Measurements from ENCODE around the gene F2. TPM values are rescaled to one million over a fixed set of nuclear protein-coding genes. Genes with fewer than 3 reads are reported as not detected.
"Not testable (repeated sequence)": the region's sequence is repeated elsewhere in the genome, so short reads cannot be mapped to it uniquely, and the experiment has no call there.

Gene F2
- total RNA-seq, 1 donor from 2014 or later, result not detected

DNA sequence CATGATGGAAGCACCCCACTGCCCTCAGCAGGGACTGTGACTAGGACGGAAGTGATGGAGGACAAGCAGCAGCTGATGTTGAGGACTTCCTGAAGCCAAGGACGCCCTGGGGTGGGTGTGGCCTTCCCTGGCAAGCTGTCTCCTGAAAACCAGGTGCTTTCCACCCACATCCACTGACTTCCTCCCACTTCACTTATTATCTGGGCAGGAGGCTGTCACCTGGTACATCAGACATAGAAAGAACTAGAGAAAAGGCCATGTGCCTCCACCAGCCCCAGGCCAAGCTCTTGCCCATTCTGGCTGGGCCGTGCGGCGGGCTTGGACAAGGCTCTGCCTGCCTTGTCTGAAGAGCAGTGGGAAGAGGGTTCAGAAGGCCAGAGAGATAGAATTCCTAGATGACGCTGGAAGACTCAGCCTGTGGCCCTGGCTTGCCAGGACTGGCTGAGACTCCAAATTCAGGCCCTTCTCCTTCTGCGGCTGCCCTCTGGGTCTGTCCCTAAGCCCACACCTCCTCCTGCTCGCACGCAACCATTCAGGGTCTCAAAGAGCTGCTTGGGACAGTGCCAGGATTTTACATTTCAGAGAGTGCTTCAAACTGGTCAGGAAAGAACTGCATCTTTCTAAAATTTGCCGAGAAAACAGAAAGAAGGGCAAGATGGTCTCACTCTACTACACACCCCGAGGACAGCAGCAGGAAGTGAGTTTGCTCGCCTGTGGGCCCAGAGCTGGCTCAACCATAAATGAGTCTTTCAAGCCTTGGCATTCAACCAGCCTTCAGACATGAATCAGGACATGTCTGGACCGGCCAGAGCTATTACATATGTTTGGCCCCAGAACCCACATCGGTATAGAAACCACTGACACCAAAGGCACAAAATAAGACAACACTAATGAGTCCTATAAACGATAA is 31.9 kb upstream of the F2 start:
- DNase-seq, result no peak

DNA sequence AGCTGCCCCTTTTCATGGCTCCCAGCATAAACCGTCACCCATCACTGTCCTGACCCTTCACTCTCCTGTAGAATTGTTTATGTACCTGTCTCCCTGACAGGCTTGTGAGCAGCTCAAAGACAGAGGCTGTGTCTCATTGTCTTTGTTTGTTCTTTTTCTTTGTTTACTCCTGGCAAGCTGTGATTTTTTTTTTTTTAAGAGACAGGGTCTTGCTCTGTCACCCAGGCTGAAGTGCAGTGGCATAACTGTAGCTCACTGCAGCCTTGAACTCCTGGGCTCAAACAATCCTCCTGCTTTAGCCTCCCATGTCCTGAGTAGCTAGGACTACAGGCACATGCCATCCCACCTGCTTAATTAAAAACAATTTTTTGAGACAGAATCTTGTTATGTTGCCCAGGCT is 28.3 kb upstream of the F2 start:
- DNase-seq, result no peak

GRCh38 chr11:46692450-46692849 is 26.6 kb upstream of the F2 start:
- DNase-seq, result no peak

GRCh38 chr11:46693597-46694012 is 25.4 kb upstream of the F2 start:
- DNase-seq, result no peak

DNA sequence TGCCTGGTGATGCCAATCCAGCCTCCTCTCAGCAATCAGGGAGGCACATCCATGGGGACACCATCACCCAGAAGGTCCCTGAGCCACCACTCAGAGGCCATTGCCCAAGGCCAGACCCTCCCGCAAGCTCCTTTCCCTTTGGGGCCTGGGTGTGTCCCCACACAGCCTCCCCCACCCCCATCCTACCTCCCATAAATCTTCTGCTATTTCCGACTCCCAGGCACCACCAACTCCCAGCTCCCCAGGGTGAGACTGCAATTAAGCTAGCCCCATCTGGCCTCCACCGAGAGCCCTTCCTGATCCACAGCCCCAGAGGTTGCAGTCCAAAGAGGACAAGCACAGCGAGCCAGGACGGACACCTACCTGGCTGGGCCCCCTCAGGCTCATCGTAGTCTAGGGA is 24.9 kb upstream of the F2 start:
- no peak for DNase-seq

GRCh38 chr11:46694607-46695006 is 24.4 kb upstream of the F2 start:
- no peak for DNase-seq

DNA sequence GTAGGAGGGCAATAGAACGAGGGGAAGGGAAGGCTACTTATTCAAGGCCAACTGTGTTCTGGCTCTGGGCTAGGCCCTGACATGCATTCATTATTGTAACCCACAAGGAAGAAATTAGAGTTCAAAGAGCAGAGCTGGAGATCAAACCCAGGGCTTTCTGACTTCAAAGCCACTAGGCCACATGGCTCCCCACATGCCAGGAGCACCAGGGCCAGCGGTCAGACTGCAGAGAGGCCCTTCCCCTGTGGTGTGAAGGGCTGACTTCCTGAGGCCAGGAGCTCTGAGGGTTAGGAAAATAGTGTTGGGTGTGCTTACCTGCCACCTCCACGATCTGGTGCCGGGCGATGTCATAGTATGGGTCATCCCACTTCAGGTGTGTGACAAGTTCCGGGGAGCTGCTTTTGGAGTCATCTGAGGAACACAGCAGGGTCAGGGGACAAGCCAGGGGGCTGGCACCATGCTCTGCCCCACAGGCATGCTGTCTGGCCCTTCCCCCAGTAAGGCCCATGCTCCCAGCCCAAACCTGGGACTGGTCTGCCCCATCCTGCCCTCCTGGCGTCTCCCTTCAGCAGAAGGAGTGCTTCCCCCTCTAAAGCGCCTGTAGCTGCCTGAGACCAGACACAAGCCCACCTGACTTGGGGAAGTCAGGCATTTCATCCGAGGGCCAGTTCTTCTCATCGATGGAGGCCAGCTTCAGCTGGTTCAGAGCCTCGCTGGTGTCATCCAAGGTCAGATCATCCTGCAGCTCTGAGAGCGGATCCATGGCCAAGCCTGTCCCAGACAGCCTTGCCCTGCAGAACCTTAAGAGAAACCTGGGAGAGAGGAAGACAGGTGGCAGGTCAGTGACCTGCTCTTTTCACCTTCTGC is 23.4 kb upstream of the F2 start:
- no peak for DNase-seq

DNA sequence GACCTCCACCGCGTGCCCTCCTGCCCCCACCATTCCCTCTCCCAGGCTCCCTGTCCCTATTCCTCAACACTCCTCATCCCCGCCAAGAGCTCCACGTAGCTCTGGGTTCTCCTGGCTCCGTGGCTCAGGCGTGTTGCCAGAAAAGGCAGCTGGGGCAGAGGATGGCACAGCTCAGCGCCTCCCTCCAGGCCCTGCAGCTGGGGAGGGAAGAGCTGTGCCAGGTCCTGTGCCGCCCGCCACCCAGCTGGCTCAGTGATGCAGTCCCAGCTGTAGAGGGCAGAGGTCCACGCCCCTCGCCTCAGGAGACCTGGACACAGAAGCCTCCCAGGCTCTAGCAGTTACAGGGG is 22.8 kb upstream of the F2 start:
- no peak for DNase-seq

GRCh38 chr11:46697303-46697702 is 21.7 kb upstream of the F2 start:
- DNase-seq, result no peak

DNA sequence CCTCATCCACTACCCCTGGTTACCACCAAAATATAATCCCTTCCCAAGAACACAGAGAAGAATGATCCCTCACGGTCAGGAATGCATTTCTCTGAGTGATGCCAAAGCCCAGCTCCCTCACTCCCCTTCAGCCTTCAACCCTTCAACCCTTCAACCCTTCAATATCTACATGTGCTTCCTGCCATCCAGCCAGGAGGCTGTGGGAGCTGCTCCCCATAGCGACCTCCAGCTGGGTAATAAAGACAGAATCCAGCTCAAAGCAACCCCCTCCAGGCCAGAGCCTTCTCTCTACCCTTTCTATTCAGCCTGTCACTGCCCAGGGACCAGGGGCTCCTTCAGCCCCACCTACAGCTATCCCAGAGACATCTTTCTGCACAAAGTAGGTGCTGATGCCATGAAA is 21.3 kb upstream of the F2 start:
- DNase-seq, result no peak

DNA sequence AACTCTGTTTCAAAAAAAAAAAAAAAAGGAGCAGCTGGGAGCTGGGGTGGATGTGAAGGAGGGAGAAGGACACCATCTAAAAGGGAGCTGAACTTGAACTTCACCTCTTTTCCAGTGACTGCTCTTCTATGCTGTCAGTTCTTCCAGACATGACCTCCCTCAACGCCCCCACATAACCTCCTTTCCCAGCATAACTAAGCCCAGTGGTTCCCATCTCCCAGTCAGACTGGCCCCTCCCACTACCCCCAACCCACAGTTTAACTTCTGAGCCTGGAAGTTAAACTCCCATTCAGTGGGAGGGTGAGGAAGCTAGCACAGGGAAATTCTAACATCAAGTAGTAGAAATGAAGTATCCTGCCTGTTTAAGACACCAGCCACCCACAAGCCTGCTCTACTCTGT is 20.4 kb upstream of the F2 start:
- DNase-seq, result no peak

DNA sequence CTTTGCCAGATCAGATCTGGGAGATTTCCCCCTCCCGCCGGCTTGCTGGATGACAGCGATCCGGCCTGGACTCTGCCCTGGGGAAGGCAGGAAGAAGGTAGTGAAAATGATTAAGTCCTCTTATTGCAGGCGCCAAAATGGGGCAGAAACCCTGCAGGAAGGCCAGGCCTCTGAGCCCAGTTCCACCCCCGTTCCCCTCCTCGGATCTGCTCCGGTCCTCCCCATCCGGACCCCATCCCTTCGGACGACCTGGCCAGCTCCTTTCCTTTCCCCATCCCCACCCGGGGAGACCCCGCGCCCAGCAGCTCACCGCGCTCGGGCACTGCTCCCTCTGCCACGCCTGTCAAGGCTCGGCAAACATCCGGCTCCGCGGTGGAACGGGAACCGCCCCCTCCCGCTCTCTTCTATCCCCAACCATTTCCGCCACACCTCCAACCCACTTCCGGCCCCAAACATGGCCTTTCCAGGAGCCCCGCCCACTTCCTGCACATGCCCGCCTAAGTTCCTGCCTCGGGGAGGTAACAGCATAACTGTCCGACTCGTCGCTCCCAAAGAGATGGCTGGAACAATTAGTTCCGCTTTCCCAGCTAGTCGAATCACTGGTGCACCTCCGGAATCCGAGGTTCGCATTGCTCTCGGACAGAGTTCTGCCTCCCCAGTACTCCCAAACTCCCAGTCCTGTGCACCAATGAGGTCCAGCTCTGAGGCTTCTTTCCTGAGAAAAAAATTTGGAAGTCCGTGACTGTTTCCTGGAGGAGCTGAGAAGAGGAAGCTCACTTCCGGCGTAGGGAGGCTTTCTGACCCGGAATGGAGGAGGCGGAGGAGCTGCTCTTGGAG is 18.6 kb upstream of the F2 start, which contains the start of the genes ARHGAP1 and ZNF408:
TSS of gene ARHGAP1 (minus strand) at position 379 of the 837 bp plus-strand sequence. CDS start 4,512 bp downstream, outside the sequence.
TSS of gene ZNF408 (plus strand) at position 791 of the 837 bp plus-strand sequence. CDS start at position 808, 17 bp downstream.
- peak; percentile 98 for DNase-seq

DNA sequence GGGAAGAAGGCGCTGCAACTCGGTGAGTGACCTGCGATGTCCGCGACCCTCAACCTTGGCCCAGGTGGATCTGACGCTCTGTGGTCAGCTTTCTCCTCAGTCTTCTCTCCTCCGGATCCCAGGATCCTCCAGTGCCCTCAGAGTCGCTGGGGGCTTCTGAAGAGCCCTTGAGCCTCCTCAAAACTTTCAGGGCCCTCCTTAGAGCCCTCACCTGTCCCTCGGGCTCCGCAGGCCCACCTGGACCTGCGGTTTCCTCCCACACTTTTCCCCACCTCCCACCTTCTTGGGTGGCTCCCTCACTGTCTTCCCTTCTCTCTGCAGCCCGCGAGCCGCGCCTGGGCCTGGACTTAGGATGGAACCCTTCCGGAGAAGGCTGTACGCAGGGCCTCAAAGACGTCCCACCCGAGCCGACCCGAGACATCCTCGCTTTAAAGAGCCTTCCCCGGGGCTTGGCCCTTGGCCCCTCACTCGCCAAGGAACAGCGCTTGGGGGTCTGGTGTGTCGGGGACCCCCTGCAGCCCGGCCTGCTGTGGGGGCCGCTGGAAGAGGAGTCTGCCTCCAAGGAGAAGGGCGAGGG is 17.8 kb upstream of the F2 start:
- DNase-seq, result no peak

DNA sequence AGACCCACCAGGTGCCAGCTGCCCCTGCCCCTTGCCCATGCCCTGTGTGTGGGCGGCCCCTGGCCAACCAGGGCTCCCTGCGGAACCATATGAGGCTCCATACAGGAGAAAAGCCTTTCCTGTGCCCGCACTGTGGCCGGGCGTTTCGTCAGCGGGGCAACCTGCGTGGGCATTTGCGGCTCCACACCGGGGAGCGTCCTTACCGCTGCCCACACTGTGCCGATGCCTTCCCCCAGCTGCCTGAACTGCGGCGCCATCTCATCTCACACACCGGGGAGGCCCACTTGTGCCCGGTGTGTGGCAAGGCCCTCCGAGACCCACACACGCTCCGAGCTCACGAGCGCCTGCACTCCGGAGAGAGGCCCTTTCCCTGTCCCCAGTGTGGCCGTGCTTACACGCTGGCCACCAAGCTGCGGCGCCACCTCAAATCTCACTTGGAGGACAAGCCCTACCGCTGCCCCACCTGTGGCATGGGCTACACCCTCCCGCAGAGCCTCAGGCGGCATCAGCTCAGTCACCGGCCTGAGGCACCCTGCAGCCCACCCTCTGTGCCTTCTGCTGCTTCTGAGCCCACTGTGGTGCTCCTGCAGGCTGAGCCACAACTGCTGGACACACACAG is 13.8 kb upstream of the F2 start:
- DNase-seq, result no peak

- no peak for DNase-seq
Observed at GRCh38 chr11:46706886-46707285, 12.1 kb upstream of the F2 start.

GRCh38 chr11:46709351-46709750 is 9.7 kb upstream of the F2 start:
- DNase-seq, result not testable (repeated sequence)

GRCh38 chr11:46710821-46711269 is 8.2 kb upstream of the F2 start:
- DNase-seq, result no peak

GRCh38 chr11:46711303-46711702 is 7.7 kb upstream of the F2 start:
- DNase-seq, result no peak

GRCh38 chr11:46712874-46713576 is 6.0 kb upstream of the F2 start:
- no peak for DNase-seq

- not testable (repeated sequence) for DNase-seq
Observed at GRCh38 chr11:46717825-46718154, 1.2 kb upstream of the F2 start.
